Erythroblast (primary cell): ENCODE data around the gene BCKDHB.

Experiments used
- GATA1 ChIP-seq: IDR thresholded peaks from 2 replicates; pipeline ENCODE4 v1.6.1; 2011; ENCODE audit warnings: low read depth, mild to moderate bottlenecking, control low read depth, low read length, moderate library complexity
- POLR2A ChIP-seq: IDR thresholded peaks from 2 replicates; pipeline ENCODE4 v1.6.1; 2011; ENCODE audit warnings: mild to moderate bottlenecking, low read length

DNA sequence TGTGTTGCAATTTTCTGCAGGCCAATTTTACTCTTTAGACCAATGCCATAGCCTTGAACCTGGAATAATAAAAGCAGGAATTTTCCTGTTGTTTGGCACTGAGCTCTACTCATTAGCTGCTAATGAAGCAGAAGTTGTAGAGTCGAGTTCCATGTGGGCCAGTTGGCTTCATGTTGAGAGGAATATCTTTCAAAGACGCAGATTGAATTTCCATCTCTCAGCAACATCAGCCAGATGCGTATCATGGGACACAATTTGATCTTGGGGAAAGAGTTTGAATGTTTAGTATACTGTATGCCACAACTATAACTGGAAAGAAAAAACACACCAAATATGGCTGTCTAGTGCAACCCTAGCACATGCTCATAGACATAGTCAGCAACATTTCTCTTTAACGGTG, 259.6 kb downstream of the BCKDHB start:
- no peak for TF ChIP-seq POLR2A
- no peak for TF ChIP-seq GATA1
